GM21528 (cell line): Measurements from ENCODE around the gene SPATA31A3.
"Not testable (repeated sequence)": the region's sequence is repeated elsewhere in the genome, so short reads cannot be mapped to it uniquely, and the experiment has no call there.

Experiments used
- ATAC-seq: cut with Tn5 transposase; IDR thresholded peaks from one replicate; pipeline ENCODE4 v1.9.1; 2021; ENCODE audit warnings: mild to moderate bottlenecking, moderate library complexity; ENCODE audit not compliant: unreplicated experiment, low FRiP score

Gene SPATA31A3

DNA sequence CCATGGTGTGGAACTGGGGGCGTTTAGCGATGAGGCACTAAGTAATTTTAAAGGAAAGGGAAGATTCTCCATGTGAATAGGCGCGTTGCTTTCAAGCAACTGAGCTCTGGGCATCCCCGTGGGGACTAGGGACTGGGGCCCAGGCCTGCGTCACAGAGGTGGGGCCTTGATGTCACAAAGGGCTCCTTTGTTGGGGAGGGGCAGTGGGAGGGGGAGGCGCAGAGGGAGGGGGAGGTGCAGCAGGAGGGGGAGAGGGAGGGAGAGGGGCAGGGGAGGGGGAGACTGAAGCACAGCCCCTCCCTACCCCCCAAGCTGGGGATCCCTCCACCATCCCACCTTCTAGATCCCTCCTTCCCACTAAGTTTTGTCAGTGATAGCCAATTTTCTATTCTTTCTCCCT is at the start of gene SPATA31A3:
Gene SPATA31A3, minus strand, starts transcription at position 101 of the 400 bp plus-strand sequence. Its CDS starts 29 bp downstream, at position 72.
- ATAC-seq = not testable (repeated sequence)

- ATAC-seq = not testable (repeated sequence)
Measured at GRCh38 chr9:66952576-66952975, 39.8 kb downstream of the SPATA31A3 start.

- not testable (repeated sequence) for ATAC-seq
Measured at GRCh38 chr9:66942400-66943155, 49.8 kb downstream of the SPATA31A3 start.

- ATAC-seq = not testable (repeated sequence)
Measured at GRCh38 chr9:66939878-66940830, 52.2 kb downstream of the SPATA31A3 start.

DNA sequence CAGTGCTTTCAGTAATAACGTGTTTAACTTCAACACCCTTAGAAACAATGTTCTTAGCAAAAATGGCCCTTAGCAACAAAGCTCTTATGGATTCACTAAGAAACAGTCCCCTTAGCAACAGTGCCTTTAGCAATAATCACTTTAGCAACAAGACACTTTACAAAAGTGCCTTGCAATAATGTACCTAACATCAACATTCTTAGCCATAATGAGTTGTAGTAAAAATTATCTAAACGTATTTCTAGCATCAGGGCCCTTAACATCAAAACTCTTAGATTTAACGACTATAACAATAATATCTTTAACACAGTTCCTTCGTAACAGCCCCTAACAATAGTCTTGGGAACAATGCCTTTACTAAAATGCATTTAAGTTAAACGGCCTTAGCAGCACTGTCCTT is 54.0 kb downstream of the SPATA31A3 start:
- not testable (repeated sequence) for ATAC-seq

DNA sequence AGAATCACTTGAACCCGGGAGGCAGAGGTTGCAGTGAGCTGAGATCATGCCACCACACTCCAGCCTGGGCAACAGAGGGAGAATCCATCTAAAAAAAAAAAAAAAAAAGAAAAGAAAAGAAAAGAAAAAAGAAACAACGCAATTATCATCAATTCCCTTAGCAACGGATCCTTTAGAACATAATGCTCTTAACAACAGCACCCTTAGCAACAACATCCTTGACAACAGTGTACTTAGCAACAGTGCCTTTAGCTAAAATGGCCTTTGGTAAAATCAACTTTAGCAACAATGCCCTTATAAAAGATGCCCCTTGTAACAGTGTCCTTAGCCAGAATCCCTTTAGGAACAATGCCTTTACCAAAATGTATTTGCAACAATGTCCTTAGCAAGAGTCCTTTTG is 54.7 kb downstream of the SPATA31A3 start:
- ATAC-seq = not testable (repeated sequence)
